HG02970 (cell line): ENCODE data around the gene ALDOA.
A peak's percentile ranks its signal among the peaks of the same experiment; 100 is the strongest.

ENCODE experiments used
- ATAC-seq: cut with Tn5 transposase; IDR thresholded peaks from one replicate; pipeline ENCODE4 v1.9.1; 2021; ENCODE audit warnings: mild to moderate bottlenecking, moderate library complexity, moderate number of reproducible peaks; ENCODE audit not compliant: unreplicated experiment, low FRiP score

The ALDOA gene

DNA sequence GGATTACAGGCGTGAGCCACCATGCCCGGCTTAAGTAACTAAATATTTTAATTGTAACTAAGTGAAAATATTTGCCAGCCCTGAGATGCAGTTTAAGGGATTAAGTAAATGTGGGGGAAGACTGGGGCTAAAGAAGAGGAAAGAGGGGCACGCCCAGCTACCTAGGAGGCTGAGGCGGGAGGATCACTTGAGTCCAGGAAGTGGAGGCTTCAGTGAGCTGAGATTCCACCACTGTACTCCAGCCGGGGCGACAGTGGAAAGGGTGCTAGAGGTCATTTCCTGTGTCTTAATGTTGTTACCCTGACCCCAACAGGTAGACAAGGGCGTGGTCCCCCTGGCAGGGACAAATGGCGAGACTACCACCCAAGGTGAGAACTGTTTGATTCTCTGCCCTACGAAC, 2.8 kb downstream of the ALDOA start:
- ATAC-seq: no peak

DNA sequence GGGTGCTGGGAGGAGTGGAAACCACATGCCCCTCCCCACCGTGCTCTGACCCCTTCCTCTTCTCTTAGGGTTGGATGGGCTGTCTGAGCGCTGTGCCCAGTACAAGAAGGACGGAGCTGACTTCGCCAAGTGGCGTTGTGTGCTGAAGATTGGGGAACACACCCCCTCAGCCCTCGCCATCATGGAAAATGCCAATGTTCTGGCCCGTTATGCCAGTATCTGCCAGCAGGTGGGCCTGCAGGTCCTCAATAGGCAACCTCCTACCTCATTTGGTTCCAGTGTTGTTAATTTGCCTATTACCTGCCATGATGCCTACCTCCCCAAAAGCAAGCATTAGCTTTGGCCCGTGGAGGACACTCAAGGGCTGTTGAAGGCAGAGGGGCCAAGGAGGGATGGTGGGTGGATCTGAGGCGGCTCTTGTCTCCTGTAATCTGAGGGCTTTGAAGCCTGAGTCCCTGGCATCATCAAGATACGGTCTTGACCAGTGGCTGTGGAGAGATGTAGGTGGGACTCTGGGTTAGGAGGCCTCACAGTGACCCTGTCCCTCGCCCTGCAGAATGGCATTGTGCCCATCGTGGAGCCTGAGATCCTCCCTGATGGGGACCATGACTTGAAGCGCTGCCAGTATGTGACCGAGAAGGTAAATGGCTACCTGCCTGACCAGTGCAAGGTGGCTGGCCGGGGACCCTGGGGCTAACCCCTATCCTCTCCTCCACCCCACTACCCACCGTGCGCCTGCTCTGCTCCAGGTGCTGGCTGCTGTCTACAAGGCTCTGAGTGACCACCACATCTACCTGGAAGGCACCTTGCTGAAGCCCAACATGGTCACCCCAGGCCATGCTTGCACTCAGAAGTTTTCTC, 3.4 kb downstream of the ALDOA start:
- ATAC-seq: no peak

DNA sequence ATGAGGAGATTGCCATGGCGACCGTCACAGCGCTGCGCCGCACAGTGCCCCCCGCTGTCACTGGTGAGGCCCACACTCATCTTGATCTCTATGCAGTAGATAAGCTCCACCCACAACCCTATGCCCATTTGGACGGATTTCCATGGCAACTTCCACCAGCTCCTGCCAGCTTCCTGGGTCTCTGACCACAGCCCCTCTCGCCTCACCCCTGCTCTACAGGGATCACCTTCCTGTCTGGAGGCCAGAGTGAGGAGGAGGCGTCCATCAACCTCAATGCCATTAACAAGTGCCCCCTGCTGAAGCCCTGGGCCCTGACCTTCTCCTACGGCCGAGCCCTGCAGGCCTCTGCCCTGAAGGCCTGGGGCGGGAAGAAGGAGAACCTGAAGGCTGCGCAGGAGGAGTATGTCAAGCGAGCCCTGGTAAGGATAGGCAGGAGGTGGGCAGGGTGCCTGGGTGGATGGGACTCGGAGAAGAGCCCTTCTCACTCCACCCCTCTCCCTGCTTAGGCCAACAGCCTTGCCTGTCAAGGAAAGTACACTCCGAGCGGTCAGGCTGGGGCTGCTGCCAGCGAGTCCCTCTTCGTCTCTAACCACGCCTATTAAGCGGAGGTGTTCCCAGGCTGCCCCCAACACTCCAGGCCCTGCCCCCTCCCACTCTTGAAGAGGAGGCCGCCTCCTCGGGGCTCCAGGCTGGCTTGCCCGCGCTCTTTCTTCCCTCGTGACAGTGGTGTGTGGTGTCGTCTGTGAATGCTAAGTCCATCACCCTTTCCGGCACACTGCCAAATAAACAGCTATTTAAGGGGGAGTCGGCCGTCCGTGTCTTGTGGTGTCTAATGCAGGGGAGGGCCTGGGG, 4.3 kb downstream of the ALDOA start:
- no peak for ATAC-seq

DNA sequence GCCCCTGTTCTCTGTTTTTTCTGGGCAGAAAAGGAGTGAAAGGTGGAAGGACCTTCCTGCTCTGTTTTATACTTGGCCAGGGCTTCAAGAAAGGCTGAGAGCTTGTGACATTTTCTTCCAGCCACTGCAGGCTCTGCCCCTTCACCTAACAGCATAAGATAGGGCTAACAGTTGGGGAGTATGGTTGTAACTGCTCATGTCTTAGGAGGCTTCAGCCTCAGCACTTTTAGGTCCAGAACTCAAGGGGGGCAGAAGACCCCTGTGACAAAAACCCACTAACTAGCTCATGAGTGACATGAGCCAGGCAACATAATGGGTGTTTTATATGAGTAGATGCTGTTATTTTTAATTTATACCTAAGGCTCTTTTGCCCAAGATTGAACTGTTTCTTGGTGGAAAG, 4.9 kb downstream of the ALDOA start:
- ATAC-seq: no peak

DNA sequence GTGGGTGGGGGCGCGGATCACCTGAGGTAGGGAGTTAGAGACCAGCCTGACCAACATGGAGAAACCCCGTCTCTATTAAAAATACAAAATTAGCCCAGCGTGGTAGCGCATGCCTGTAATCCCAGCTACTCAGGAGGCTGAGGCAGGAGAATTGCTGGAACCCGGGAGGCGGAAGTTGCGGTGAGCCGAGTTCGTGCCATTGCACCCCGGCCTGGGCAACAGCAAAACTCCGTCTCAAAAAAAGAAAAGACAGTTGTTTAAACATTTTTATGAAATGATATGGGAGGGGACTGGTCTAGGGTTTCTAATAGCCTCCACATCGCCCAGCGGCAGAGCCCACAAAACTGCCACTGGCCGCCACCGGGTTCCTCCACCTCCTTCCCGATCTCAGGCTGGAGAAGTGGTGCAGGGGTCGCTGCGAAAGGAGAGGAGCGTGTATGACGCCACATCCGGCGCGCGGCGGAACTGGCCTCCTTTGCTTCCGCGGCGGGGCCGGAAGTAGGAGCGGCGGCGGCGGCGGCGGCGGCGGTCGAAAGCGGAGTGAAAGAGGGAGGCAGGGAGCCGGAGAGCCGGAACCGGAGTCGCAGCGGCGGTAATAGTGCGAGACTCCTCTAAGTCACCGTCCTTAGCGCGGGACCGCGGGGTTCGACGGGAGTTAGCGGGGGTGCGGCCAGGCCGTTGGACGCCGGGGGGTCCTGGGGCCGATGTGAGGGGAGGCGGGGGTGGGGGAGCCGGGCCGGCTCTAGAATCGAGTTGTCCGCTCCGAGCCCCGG, 10.1 kb downstream of the ALDOA start, which contains the start of gene PPP4C:
Gene PPP4C (plus strand): TSS at position 492 of the 773 bp plus-strand sequence. CDS start 384 bp downstream, outside the sequence.
- ATAC-seq: peak; percentile 76

DNA sequence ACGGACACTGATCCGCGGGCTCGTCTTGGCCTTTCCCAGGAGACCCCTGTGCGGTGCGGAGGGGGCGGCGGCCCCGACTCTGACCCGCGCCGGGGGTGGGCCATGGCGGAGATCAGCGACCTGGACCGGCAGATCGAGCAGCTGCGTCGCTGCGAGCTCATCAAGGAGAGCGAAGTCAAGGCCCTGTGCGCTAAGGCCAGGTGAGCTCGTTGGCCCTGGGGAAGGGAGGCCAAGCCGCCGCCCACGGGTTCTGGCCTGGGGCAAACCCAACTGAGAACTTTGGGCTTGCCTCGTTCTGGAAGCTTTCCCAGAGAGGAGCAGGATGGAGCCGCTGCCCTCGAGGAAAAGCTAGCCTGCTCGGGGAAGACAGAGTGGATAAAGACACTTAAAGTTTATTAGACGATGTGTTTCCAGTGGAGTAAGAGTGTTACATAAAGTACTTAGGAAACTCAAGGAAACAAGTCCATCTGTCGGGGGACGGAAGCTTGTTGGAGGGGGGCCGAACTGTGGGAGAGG, 10.8 kb downstream of the ALDOA start:
- ATAC-seq: peak; percentile 19

DNA sequence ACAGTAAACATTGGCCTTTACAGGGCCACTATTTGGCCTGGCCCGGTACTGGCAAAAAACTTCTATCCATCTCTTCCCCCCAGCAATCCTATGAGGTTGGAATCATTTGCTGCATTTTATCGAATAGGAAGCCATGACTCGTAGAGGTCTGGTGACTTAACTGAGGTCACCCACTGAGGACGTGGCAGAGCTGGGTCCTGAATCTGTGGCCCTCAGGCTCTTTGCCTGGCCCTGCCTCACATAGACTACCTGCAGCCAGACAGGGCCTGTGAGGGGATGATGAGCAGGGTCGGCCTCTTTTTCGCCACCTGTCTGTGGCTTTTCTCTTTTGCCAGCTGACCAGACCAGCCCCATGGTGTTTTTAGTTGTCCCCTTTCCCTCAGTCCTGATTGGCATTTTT, 12.1 kb downstream of the ALDOA start:
- no peak for ATAC-seq

DNA sequence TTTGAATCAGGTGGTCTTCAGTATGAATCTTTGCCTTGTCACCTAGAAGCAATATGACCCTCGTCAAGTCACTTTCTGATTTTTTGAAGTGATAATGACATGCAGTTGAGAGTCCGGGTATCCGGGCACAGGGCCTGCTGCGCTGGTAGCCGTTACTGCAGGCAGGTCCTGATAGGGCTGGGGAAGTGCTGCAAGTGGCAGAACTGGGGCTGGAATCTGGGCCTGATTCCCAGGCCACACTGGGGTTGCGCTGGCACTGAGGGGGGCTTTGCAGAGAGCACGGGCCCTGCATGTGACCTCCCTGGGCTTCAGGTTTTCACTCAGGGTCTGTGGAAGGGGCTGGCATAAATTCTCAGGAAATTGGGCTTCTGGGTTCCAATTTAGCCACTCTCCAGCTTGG, 13.2 kb downstream of the ALDOA start:
- no peak for ATAC-seq

DNA sequence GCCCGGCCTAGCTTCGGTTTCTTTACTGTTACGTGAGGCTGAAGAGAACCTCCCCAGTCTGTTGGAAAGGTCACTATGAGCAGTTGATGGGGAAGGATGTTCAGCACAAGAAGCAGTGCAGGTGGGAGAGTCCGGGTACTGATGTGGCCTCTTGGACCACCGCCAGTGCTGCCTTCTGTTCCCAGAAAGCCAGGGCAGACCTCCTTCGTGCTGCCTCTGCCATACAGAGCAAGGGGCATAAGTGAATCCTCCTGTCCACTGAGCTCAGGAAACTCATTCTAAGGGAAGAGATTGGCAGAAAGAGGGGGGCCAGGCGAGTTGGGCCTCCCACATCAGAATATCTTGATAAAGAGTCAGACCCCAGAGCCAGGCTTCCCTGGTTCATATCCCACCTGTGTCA, 13.9 kb downstream of the ALDOA start:
- ATAC-seq: no peak

DNA sequence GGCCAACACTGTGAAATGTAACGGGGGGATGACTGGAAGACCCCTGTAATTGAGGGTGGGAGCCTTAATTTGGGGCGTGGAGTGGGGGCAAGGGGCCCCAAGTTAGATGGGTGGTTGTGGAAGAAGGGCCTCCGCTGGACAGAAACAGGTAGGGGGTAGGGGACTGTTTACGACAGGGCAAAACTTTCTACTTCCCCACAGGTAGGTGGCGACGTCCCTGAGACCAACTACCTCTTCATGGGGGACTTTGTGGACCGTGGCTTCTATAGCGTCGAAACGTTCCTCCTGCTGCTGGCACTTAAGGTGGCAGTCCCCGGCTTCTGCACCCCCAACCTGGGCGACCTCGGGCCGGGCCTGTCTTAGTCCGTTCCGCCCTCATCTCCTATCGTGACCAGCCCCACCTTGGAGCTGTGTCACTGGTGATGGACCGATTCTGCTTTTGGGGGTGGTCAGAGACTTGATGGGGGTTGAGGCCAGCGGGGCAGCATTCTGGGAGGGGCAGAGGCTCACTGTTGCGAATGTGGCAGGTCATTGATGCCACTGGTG, 17.1 kb downstream of the ALDOA start:
- ATAC-seq: no peak

DNA sequence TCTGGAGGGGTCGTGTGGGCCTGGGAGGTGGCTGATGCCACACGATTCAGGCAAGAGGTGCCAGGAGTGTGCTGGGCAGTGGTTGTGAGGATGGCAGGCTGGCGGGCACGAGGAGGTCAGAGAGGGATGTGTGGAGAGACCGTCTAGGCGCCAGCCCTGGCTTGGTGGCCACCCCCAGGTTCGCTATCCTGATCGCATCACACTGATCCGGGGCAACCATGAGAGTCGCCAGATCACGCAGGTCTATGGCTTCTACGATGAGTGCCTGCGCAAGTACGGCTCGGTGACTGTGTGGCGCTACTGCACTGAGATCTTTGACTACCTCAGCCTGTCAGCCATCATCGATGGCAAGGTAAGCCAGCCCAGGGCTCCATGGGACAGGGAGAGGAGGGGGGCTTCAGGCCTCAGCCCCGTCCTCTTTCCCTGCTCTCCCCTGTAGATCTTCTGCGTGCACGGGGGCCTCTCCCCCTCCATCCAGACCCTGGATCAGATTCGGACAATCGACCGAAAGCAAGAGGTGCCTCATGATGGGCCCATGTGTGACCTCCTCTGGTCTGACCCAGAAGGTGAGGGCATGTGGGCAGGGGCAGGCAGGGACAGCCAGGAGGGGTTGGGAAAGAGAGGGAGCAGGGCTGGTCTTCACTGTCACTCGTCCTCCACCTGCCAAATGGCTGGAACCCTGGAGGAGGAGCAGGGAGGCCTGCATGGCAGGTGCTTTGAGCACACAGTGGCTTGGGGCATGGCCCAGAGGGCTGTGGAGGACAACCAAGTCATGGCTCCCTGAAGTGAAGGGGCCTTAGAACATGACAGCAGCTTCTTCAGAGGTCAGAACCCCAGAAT, 17.9 kb downstream of the ALDOA start:
- no peak for ATAC-seq

DNA sequence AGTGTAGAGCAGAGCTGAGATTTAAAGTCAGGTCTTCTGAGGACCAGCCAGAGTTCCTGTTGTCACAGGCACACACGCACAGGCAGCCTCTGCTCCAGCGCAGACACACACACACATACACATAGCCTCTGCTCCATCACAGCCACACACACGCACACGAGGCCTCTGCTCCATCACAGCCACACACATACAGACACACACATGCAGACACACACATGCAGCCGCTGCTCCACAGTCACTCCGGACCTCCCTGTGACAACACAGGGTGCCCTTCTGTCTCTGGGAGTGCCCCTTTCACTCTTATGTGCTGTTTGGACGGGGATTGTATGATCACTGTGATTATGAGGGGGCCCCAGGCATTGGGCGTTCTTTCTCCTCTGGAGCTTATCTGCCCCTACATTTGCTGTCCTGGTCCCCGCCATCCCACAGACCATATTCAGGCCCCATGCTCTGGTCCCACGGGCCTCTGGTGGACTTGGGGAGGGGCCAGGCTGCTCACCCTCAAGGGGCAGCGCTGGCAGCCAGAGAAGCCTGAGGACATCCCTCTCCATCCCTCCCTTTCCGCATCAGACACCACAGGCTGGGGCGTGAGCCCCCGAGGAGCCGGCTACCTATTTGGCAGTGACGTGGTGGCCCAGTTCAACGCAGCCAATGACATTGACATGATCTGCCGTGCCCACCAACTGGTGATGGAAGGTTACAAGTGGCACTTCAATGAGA, 18.7 kb downstream of the ALDOA start:
- no peak for ATAC-seq

DNA sequence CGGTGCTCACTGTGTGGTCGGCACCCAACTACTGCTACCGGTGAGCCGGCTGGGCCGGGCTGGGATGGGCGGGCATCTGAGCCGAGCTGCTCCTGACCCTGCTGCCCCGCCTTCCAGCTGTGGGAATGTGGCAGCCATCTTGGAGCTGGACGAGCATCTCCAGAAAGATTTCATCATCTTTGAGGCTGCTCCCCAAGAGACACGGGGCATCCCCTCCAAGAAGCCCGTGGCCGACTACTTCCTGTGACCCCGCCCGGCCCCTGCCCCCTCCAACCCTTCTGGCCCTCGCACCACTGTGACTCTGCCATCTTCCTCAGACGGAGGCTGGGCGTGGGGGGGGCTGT, 19.2 kb downstream of the ALDOA start:
- ATAC-seq: no peak

DNA sequence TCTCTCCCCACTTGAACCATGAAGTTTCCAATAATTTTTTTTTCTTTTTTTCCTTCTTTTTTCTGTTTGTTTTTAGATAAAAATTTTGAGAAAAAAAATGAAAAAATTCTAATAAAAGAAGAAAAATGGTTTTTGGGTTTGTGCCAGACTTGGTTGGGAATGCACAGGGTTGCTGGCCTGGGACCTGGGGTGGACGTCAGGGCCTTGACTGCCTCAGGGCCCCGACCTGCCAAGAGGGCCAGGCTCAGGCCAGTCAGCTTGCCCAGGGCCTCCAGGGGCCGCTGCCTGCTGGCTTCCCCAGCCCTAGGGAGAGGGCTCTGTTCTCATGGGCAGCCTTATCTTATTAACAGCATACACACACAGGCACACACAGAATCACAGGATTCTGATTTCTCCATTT, 19.7 kb downstream of the ALDOA start:
- ATAC-seq: no peak

DNA sequence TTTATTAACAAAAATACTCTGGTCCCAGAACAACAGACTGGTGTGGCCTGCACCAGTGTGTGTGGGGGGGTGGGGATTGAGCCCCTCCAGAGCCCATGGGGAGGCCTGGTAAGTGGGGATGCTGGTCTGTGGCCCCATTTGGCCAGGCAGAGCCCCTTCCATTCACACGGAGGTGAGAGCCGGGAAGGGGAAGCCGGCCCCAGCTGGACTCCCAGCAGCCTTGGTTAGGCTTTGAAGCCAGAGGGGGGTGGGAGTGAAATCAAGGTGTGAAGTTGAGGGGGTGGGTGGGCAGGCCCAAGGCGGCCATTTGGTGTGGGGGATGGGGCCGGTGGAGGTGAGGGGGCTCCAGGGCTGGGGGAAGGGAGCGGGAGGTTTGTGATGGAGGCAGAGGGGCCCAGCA, 20.3 kb downstream of the ALDOA start:
- no peak for ATAC-seq

DNA sequence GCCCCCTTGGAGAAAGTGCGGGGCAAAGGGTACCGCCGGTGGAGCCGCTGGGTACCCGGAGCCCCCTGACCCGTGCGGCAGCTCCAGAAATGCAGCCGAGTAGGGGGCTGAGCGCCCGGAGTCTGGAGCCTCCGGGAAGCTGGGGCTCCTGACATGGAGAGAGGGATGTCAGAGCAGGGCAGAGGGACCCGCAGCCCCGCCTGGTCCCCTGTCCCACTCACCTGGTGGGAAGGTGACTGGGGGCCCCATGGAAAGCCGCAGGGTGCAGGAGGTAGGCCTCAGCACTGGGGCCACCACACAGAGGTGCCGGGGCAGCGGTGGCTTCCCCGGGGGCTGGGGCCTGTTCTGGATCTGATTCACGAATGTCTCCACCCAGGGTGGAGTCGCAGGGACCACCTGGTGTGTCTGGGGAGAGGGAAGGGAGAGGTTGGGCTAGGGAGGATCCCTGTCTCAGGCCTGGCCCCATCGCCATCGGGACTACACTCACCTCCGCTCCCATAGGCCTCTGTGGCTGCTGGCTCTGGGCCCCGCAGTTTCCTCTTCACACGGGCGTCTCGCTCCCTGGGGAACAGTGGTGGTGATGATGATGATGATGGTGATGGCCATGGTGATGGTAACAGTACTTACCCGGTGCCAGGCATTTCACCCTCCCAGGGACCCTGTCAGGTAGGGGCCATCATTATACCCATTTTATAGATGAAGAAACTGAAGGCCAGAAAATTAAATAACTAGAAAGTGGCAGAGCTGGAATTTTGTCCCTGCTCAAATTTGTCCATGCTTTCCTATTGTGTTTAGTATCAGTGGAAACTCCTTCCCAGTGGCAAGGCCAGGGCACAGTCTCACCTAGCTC, 21.0 kb downstream of the ALDOA start:
- no peak for ATAC-seq

DNA sequence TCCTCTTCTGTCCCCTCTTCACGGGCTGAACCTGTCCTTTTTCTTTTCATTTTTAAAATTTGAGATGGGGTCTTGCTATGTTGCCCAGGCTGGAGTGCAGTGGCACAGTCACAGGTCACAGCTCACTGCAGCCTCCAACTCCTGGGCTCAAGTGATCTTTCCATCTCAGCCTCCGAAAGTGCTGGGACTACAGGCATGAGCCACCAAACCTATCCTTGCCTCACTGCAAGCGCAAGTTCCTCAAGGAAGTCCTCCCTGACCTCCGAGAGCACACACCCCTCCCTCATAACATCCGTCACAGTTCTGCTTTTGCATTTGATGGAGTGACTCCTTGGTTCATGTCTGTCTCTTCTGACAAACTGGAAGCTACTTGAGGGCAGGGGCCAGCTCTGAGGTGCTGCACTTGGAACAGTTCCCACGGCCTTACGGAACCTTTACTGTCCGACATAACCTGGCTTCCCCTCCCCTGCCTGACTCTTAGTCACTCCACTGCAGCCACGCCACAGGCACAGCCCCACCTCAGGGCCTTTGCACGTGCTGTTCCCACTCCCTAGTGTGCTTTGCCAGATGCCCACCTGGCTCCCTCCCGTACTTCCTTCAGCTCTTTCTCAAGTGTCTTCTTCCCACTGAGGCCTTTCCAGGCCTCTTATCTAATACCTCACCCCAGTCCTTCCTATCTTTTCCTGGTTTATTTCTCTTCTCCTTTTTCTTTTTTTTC, 21.8 kb downstream of the ALDOA start:
- no peak for ATAC-seq
